Activated T-helper 1 cell treated with anti-CD3 and anti-CD28 coated beads, Interleukin-2, amount 50 U/mL, for 16 hours (primary cell): ENCODE data around the gene FBXO17.
"Not testable (repeated sequence)": the region's sequence is repeated elsewhere in the genome, so short reads cannot be mapped to it uniquely, and the experiment has no call there.

Source experiments
- DNase-seq, 2 donors: peaks; one replicate each; pipeline ENCODE4 v3.0.0-alpha.2; 2020; ENCODE audit warnings: low read depth in 1 of 2, low spot score in 1 of 2

Gene FBXO17

DNA sequence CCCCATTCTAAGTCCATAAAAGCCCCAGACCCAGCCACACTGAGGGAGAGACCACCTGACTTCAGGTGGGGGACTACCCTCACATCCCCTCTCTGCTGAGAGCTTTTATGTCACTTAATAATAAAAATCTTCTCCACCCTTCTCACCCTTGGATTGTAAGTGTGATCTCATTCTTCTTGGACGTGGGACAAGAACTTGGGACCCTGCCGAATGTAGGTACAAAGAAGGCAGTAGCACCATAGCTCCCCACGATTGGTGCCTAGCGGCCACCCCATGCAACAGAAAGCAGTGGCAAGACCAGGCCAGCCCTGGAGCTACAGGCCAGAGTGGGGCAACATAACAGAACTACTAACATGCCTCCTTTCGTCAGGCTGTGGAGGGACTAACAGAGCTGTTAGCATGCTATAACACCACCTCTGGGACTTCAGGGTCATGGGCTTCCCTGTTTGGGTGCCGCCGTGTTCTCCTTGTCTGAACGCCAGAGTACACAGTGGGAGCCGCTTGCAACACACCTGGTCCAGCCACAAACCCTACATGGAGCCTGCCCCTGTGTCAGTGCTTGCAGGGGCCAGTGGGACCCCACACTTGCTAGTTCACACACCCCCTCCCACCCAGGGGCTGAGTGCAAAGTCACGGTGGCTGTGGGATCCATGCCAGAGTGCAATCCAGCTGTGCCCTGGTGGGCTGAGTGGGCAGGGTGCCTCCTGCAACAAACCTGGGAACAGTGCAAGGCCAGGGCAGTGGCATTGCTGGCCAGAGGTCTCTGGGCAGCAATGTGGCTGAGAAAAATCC lies 5.2 kb upstream of the FBXO17 start:
- no peak for DNase-seq

GRCh38 chr19:38979812-38980211 lies 4.3 kb upstream of the FBXO17 start:
- no peak for DNase-seq

- no peak for DNase-seq
These were observed 2.8 kb upstream of the FBXO17 start for GRCh38 chr19:38978326-38978689.

DNA sequence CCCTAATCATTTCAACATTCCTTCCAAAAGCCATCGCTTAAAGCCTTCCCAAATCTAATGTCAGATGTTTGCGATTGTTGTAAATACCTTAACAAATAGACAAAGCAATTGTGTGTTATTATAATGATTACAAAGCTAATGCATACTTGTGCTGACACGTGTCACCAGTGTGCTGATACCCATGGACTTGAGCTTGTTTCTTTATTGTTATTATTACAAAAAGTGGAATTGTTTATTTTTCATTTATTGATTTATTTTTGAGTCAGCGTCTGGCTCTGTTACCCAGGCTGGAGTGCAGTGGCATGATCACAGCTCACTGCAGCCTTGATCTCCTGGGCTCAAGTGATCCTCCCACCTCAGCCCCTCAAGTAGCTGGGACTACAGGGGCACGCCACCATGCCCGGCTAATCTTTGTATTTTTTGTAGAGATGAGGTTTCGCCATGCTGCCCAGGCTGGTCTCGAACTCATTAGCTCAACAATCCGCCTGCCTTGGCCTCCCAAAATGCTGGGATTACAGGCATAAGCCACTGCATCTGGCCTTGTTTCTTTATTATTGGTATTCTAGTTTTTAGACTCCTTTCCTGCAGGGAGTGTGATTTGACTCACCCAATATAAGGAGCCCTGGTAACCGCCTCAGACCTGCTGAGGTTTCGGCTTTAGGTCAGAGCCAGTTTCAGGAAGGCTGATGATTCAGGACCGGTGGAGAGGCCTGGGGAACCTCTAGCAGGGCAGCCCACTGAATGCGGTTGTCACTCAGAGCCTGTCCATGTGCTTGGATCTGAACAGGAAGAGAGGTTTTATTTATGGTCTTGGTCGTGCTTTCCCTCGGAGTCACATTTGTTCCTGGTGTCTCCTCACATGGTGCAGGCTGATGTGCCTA lies 2.1 kb upstream of the FBXO17 start:
- DNase-seq = no peak

- no peak for DNase-seq
These were observed 324 bp upstream of the FBXO17 start for GRCh38 chr19:38975861-38976271.

DNA sequence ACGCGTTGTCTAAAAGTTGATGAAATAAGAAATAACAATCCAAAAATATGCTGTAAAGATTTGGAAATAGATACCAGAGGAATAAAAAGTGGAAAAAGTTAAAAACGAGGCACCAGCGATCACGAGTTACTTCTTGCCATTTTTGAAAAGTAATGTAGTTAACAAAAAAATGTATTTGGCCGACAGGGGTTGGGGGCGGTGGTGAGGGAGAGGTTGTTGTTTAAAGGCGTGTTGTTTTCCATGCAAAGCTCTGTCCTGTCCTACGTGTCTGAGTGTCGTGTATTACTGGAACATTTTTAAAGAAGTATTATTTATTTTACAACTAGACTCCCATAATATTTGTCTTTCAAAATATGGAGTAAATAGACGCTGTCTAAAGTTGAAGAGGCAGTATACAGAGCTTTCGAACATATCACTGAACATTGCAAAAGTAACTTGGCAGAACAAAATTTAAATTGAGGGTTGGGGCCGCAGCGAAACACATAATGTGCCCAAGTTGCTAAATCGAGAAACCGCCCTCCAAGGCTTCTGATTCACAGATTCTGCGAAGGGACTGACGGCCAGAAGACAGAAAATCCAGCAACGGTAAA lies 823 bp downstream of the FBXO17 start:
- no peak for DNase-seq

GRCh38 chr19:38971672-38972071 lies 3.9 kb downstream of the FBXO17 start:
- DNase-seq = no peak

GRCh38 chr19:38970664-38971532 lies 4.6 kb downstream of the FBXO17 start:
- DNase-seq = no peak

GRCh38 chr19:38966149-38966548 lies 9.4 kb downstream of the FBXO17 start:
- DNase-seq = not testable (repeated sequence)

DNA sequence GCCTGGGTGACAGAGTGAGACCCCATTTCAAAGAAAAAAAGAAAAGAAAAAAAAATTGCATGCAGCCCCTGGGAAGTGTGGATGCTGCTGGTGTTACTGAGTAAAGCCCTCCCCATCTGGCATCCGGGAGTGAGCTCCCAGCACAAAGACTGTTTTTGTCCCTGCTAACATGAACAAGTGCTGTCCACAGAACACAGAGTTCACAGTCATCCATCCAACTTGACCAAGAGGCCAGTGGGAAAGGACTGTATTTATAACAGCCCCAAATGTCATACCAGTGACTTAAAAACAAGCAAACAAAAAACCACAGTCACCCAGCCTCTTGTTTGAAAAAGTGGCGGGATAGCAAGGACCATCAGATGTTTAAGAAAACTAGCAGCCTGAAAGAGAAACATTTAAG lies 10.8 kb downstream of the FBXO17 start:
- DNase-seq = no peak

DNA sequence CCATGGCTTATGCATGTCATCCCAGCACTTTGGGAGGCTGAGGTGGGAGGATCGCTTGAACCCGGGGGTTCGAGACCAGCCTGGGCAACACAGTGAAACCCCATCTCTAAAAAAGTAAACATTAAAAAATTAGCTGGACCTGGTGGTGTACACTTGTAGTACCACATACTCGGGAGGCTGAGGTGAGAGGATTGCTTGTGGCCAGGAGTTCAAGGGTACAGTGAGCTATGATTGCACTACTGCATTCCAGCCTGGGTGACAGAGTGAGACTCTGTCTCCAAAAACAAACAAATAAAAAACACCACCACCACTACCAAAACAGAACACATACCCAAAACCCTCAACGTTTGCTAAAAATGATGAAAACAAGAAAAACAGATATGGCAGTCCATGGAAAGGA lies 15.9 kb downstream of the FBXO17 start:
- no peak for DNase-seq

GRCh38 chr19:38958301-38958700 lies 17.2 kb downstream of the FBXO17 start:
- DNase-seq = no peak

GRCh38 chr19:38956264-38956663 lies 19.3 kb downstream of the FBXO17 start:
- DNase-seq = no peak

DNA sequence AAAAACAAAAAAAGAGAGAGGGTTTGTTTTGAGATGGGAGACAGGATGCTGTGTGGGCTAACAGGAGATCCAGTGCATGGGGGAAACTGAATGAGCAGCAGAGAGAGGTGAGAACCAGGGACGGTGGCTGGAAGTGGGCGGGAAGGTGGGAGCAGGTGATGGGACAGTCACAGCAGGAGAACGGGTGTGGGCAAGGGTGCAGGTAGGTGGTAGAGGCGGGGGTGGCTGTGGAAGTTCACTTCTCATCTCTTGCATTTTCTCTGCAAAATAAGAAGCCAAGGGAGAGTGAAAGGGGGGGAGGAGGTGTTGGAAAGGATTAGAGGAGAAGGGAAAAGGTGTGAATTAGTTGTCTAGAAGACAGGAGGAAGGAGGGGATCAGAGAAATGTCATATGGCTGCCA lies 21.9 kb downstream of the FBXO17 start:
- DNase-seq = no peak

- DNase-seq = no peak
These were observed 23.0 kb downstream of the FBXO17 start for GRCh38 chr19:38952395-38953165.

- DNase-seq = no peak
These were observed 24.4 kb downstream of the FBXO17 start for GRCh38 chr19:38951187-38951586.

GRCh38 chr19:38949580-38950367 lies 25.8 kb downstream of the FBXO17 start:
- peak; percentile 41 to 68 for DNase-seq

DNA sequence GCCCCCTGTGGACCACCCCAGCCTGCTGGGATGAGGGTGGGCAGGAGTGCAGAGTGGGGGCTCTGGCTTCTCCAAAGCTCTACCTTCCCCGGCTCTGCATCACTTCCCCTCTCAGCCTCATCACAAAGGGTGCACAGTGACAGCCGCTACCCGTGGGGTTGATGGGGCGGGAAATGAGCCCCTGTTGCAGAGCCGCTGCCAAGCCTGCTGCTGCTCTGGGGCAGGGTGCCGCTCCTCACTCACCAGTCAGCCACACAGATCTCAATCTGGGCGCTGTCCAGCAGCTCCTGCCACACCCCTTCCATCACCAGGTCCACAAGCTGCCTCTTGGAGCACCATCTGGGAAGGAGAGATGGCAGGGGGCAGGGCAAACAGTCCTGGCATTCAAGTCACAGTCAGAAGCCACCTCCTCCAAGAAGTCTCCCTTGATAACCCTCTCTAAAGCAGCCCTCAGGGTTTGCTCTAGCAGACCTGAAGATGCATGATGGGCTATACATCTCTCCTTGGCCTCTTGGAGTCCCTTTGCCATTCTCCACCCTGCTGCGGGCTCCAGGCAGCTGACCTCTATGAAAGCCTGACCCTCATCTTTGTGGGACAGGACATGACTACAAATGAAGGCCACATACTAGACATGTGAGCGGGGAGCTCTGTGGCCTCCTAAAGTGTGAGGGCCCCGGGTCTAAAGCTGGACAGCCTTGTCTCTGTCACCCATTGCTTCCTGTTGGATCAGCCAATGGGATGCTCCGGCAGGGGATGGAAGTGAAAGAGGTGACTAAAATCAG lies 29.1 kb downstream of the FBXO17 start:
- no peak for DNase-seq
